ENCODE data around the gene S100A13. TPM values are rescaled to one million over a fixed set of nuclear protein-coding genes. Genes with fewer than 3 reads are reported as not detected.

S100A13 gene
- total RNA-seq, 1 donor from 2014 or later = 16.2 TPM

DNA sequence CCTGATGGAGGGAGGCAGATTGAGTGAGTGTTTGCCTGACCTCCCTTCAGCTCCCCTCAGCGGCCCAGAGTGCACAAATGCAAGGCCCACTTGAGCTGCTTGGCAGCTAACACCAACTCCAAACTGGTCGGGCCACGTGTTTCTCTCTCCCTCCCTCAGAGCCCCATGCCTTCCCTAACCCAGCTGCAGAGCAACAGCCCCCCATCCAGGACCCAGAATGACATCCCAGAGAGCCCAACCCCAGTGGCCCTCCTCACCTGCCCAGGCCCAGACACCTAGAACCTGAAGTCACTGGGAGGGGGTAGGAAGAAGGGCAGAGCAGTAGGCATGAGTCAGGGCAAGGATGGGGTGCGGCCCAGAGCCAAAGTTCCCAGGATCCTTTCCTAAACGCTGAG is 10.4 kb downstream of the S100A13 start:
- H3K36me3 Mint-ChIP-seq (ENCODE audit: low read depth) = no peaks in the 10 kb centered on the region
- no peaks in the 10 kb centered on the region for H3K9me3 Mint-ChIP-seq
- TF ChIP-seq, protein P1, sequence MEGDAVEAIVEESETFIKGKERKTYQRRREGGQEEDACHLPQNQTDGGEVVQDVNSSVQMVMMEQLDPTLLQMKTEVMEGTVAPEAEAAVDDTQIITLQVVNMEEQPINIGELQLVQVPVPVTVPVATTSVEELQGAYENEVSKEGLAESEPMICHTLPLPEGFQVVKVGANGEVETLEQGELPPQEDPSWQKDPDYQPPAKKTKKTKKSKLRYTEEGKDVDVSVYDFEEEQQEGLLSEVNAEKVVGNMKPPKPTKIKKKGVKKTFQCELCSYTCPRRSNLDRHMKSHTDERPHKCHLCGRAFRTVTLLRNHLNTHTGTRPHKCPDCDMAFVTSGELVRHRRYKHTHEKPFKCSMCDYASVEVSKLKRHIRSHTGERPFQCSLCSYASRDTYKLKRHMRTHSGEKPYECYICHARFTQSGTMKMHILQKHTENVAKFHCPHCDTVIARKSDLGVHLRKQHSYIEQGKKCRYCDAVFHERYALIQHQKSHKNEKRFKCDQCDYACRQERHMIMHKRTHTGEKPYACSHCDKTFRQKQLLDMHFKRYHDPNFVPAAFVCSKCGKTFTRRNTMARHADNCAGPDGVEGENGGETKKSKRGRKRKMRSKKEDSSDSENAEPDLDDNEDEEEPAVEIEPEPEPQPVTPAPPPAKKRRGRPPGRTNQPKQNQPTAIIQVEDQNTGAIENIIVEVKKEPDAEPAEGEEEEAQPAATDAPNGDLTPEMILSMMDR (IDR thresholded peaks at IDR 0.05) = no peak
- intact Hi-C loops (cut with micrococcal nuclease) = no loop called here
- CTCF ChIA-PET = interaction anchor here (1.0 kb wide), 1 partner anchor 10 kb away, joined by 3 read pairs; the partner anchor contains the start of gene S100A13
- DNase-seq = no peak
- POLR2A ChIA-PET = interaction anchor here (2.5 kb wide), 1 partner anchor 17 kb away, joined by 10 read pairs; the partner anchor contains the start of gene CHTOP
- H3K27me3 Mint-ChIP-seq = no peaks in the 10 kb centered on the region
- H3K4me1 Mint-ChIP-seq = no peaks in the 10 kb centered on the region
- no peak overlapping the region for H3K27ac Mint-ChIP-seq
- ATAC-seq (ENCODE audit: low read depth) = no peak
- no peak overlapping the region for H3K4me3 Mint-ChIP-seq

DNA sequence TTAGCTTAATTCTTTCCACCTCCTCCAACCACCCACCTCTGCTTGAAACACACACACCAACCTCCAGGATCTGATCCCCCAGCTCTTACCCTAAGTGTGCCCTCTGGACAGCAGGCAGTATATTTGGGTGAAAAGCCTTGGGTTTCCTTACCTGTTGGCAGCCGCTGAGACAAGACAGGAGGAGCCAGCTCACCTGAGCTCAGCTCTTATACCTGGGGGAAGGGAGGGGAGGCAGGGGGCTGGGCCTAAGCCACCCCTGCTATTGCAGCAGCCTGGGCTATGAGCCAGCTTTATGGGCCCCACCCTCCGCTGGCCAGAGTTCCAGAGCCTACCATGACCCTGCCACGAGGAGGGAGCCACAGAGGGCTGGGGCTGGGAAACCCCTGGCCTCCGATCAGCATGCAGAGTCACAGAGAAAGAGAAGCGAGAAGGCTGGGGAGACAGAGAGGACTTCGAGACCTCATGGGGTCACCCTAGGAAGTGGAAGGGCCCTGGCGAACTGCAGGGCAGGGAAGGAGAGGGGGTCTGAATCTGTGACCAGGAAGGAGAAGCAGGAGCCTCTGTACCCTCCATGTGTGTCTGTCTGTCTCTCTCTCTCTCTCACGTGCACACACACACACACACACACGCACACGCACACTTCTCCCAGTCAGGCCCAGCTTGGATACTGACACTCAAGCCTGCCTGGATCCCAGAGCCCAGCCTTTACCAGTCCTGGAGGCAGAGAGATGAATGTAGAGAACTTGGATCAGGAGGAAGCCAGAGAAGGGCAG is 11.0 kb downstream of the S100A13 start, which contains the start of gene S100A14:
S100A14 (minus strand) TSS at position 182 of the 773 bp plus-strand sequence. CDS start 467 bp downstream, outside the sequence.
- H3K27ac Mint-ChIP-seq = no peak within 1 kb of the TSS
- no peak within 1 kb of the TSS for H3K4me3 Mint-ChIP-seq
- CTCF ChIA-PET = no interaction called here
- no peaks in the 10 kb centered on the region for H3K27me3 Mint-ChIP-seq
- no peaks in the 10 kb centered on the region for H3K36me3 Mint-ChIP-seq (ENCODE audit: low read depth)
- H3K4me1 Mint-ChIP-seq = no peaks in the 10 kb centered on the region
- POLR2A ChIA-PET = interaction anchor here (0.5 to 2.5 kb wide), 4 partner anchors 18 to 354 kb away, joined by 3 to 10 read pairs (median 5); partner anchors contain the start of gene CHTOP
- ATAC-seq (ENCODE audit: low read depth) = no peak
- intact Hi-C loops (cut with micrococcal nuclease) = no loop called here
- DNase-seq = no peak
- TF ChIP-seq, protein P1 (IDR thresholded peaks at IDR 0.05) = no peak
- H3K9me3 Mint-ChIP-seq = no peaks in the 10 kb centered on the region

DNA sequence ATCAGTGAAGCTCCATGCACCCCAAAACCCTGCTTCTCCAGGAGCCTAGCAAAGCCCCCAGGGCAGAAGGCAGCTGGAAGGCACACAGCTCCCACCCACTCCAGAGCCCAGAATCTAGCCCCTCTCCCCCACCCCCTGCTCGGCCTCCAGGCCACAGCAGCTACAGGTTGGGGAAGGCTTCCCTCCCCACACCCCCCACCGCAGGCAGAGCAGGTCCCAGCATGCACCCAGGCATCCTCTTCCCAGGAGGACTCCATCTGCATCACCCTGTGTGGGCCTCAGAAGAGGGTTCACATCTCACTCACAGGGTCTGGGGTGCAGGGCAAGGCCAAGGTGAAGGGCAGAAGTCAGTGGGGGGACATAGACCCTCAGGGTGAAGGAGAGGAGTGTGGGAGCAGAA is 11.9 kb downstream of the S100A13 start:
- intact Hi-C loops (cut with micrococcal nuclease) = no loop called here
- no peak overlapping the region for H3K27ac Mint-ChIP-seq
- no peaks in the 10 kb centered on the region for H3K27me3 Mint-ChIP-seq
- CTCF ChIA-PET = no interaction called here
- DNase-seq = no peak
- TF ChIP-seq, protein P1 (IDR thresholded peaks at IDR 0.05) = no peak
- H3K36me3 Mint-ChIP-seq (ENCODE audit: low read depth) = no peaks in the 10 kb centered on the region
- no peak overlapping the region for H3K4me3 Mint-ChIP-seq
- POLR2A ChIA-PET = interaction anchor here (0.5 to 1.6 kb wide), 5 partner anchors 12 to 353 kb away, joined by 3 to 8 read pairs (median 3); partner anchors contain the start of gene CHTOP
- H3K9me3 Mint-ChIP-seq = no peaks in the 10 kb centered on the region
- no peak for ATAC-seq (ENCODE audit: low read depth)
- no peaks in the 10 kb centered on the region for H3K4me1 Mint-ChIP-seq

DNA sequence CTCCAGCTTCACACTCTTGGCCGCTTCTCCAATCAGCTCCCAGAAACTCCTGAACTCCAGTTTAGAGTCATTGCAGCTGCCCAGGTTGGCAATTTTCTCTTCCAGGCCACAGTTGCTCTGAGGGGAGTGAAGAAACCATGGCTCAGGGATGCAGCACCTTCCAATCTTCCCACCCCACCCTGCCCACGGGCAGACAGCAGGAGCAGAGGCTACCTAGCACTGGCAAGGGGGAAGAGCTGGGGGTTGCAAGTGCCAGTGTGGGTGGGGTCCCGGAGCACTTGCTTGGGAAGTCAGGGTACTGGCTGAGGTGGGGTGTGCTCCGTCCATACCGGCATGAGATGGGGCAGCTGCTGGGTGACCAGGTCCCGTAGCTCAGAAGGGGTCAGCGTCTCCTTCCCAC is 12.4 kb downstream of the S100A13 start:
- ATAC-seq (ENCODE audit: low read depth) = no peak

More for the DNA sequence above, 12.4 kb downstream of the S100A13 start:
- no peak overlapping the region for H3K27ac Mint-ChIP-seq
- DNase-seq = no peak
- POLR2A ChIA-PET = interaction anchor here (1.0 to 1.6 kb wide), 2 partner anchors 11 to 19 kb away, joined by 3 to 8 read pairs; partner anchors contain the start of gene CHTOP
- no peaks in the 10 kb centered on the region for H3K4me1 Mint-ChIP-seq
- no peak overlapping the region for H3K4me3 Mint-ChIP-seq
- CTCF ChIA-PET = no interaction called here
- no peaks in the 10 kb centered on the region for H3K27me3 Mint-ChIP-seq
- TF ChIP-seq, protein P1 (IDR thresholded peaks at IDR 0.05) = no peak
- intact Hi-C loops (cut with micrococcal nuclease) = no loop called here
- H3K9me3 Mint-ChIP-seq = no peaks in the 10 kb centered on the region
- no peaks in the 10 kb centered on the region for H3K36me3 Mint-ChIP-seq (ENCODE audit: low read depth)
